Airway epithelial cell (primary cell): ENCODE data around the gene CRYAB. TPM values are rescaled to one million over a fixed set of nuclear protein-coding genes. Genes with fewer than 3 reads are reported as not detected.

Experiments
- total RNA-seq: library from RNA; depleted of rRNA; stranded (reverse); fragments of >200 nt; gene quantifications from 2 replicates; pipeline ENCODE4 v1.2.3, GENCODE V29; 2015

CRYAB gene, protein sequence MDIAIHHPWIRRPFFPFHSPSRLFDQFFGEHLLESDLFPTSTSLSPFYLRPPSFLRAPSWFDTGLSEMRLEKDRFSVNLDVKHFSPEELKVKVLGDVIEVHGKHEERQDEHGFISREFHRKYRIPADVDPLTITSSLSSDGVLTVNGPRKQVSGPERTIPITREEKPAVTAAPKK
- total RNA-seq: 4.2 and 16.6 TPM in 2 replicates

DNA sequence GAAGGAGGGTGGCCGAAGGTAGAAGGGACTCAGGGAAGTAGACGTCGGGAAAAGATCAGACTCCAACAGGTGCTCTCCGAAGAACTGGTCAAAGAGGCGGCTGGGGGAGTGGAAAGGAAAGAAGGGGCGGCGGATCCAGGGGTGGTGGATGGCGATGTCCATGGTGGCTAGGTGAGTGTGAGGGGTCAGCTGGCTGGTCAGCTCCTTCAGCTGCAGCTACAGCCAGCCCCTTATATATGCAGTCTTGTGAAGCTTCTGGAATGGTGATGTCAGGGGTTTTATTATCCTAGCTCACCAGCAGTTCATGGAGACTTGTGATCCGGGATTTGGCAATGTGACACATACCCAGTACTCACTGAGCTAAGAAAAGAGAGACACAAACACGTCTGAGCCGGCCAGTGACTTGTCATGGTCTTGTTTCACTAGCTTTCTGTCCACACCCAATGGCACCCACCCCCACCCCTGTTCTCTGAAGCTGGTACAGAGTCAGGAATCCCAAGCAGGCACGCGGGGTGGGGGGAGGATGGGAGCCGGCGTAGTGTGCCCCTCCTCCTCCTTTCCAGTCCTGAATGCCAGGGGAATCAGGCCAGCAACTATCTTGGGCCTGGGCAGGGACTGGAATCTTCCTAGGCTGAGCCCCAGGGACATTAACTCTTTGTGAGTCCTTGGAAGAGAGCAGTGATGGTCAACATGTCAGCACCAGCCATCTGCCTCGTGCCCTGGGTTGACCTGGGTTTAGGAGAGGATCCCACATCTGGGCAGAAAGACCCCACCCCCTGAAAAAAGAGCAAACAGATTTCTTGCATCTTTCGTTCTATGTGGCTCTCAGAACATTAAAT is at the start of gene CRYAB:
Gene CRYAB (minus strand): TSS at position 208 of the 839 bp plus-strand sequence. CDS start 46 bp downstream, at position 162.

DNA sequence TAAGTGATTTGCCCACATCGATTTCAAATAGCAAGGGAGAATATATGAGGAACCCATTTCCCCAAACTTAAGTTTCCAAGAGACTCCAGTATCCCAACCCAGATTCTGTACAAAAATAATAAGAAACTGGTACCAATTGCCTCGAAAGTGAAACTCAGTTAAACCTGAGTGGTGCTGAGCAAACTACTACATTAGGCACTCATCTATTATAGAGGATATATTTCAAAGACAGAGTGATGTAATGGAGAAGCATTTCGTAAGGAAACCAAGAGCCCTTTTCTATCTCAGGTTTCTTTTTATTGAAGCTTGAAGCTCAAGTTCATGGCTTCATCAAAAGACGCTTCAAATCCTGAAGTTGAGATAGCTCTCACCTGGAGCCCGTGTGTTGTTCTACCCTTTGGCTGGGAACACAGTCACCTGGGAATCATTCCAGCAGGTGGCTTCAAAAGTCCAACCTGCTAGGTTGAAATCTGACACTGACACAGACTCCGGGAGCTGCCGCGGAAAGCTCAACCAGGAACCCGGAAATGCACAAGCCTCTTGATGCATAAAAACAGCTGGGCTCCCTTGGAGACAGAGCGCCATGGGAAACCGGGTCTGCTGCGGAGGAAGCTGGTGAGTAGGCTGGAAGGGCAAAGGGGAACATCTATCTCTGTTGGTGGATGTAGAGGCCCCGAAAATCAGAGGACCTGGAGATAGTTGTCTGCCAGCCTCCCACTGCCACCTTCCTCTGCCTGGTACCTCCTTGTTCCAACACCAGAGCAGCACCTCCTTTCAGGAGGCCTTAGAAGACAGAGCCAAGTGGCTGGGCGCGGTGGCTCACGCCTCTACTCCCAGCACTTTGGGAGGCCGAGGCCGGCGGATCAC is 7.1 kb upstream of the CRYAB start, which contains the start of gene C11orf52:
Gene C11orf52 (plus strand): TSS at position 524 of the 867 bp plus-strand sequence. CDS start 60 bp downstream, at position 584.

DNA sequence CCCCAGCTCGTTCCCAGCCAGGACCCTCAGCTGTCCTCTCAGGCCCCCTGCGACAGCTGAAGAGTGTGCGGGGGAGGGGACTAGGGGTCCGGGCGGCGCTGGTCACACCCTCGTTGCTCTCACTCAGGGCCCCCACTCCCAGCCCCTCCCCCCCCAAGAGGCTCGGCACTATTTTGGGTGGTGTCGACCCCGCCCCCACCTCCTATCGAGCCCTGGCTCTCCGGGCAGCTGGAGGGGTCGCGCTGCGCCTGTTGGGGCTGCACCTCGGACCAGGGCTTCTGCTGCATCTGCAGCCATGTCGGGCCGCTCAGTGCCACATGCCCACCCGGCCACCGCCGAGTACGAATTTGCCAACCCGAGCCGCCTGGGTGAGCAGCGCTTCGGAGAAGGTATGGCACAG is 965 bp upstream of the CRYAB start, which contains the start of gene HSPB2:
Gene HSPB2 (plus strand): TSS at position 200 of the 400 bp plus-strand sequence. CDS start 96 bp downstream, at position 296.

DNA sequence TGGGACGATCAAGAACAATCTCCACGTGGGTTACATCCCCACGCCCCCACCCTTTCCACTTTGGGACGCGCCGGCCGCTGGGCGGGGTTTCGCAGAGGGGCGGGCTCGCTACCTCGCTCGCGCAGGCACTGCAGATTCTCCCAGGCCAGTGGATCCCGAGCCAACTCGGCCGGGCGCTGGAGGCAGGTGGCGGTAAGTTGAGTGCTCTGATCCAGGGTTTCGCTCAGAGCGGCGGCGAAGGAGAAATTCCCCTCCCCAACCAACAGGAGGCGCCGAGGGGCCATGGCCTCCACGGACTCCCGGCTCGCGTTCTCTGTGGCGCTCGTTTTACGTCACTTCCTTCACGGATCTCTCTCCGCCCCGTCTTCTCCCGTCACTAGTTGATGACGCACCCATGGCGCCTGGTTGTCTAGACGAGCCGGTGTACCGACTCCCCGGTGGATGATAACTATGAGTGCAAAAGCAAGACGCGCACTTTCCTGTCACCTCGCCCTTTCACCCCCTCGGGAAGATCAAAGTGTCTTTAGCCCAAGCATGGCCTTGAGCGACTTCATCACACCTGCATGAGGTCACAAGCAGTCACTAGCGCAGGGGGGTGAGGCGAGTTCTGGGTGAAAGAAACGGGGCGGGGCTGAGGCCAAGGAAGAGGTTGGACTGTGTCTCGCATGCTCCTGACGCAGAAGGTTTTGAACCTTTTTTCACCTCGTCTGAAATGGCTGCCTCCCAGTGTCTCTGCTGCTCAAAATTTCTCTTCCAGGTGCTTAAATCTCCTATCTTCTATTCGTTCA is 32.5 kb downstream of the CRYAB start, which contains the start of the genes CFAP68 and FDXACB1:
Gene CFAP68 (plus strand): TSS at position 693 of the 788 bp plus-strand sequence. CDS start 20 bp downstream, at position 713.
Gene FDXACB1 (minus strand): TSS at position 317 of the 788 bp plus-strand sequence. CDS start 33 bp downstream, at position 284.

DNA sequence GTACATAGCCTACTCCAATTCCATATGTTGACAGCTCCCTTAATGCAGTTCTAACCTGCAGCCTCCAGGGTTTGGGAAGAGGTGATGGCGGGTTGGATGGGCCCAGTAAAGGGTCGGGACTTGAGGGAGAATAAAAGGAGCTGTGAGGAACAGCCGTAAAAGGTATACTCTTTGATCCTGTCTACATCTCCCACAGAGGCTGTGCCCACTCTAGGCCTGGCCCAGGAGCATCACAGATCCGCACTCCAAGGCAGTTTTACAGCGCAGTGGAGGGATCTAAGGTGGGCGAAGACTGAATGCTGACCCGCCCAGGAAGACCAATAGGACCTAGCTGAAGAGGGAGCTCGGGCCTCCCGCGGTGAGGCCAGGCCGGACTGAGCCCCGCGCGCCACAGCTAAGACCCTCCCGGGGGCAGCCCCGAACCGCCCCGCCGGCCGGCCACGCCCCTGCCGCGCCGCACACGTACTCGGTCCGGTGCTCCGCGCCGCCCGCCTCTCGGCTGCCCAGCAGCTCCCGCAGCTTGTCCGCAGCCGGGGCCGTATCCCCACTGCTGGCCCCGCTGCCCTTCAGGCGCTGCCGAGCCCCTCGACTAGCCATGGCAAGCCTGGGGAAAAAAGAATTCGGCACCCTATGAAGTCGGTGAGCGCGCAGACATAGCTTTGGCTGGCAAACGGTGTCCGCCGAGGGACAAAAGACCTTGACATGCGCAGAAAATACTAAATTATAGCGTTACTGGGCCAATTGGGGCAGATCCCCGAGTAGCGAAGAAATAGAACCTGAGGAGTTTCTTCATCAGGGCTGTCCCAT is 40.5 kb downstream of the CRYAB start, which contains the start of gene ALG9:
Gene ALG9 (minus strand): TSS at position 696 of the 807 bp plus-strand sequence. CDS start 99 bp downstream, at position 597.

Other genes with a start within 250 kb of the CRYAB start
- gene PPP2R1B, start 145.4 kb downstream of the CRYAB start, total RNA-seq: 30.5 and 30.9 TPM in 2 replicates
- 24.2 and 30.8 TPM in 2 replicates for gene ALG9, start 40.2 kb downstream of the CRYAB start, total RNA-seq
- gene FDXACB1, start 32.6 kb downstream of the CRYAB start, total RNA-seq: 1.3 and 2.7 TPM in 2 replicates
- 7.9 and 21.2 TPM in 2 replicates for gene CFAP68, start 32.2 kb downstream of the CRYAB start, total RNA-seq
- not detected in 2 replicates for gene HSPB2, start 964 bp upstream of the CRYAB start, total RNA-seq
- 3.0 and 5.9 TPM in 2 replicates for gene C11orf52, start 7.1 kb upstream of the CRYAB start, total RNA-seq
- 3.5 and 3.6 TPM in 2 replicates for gene DIXDC1, start 25.6 kb upstream of the CRYAB start, total RNA-seq
- gene DLAT, start 113.6 kb upstream of the CRYAB start, total RNA-seq: 38.7 and 50.3 TPM in 2 replicates
- 0.33 and 1.3 TPM in 2 replicates for gene PIH1D2, start 162.2 kb upstream of the CRYAB start, total RNA-seq
- gene NKAPD1, start 162.5 kb upstream of the CRYAB start, total RNA-seq: 7.1 and 27.6 TPM in 2 replicates
- gene TIMM8B, start 175.0 kb upstream of the CRYAB start, total RNA-seq: 55.5 and 63.3 TPM in 2 replicates
- gene SDHD, start 175.1 kb upstream of the CRYAB start, total RNA-seq: 69.7 and 77.3 TPM in 2 replicates